NCI-H526 (cell line): ENCODE data around the gene OXT.
A peak's percentile ranks its signal among the peaks of the same experiment; 100 is the strongest.

ENCODE experiments used
- DNase-seq, 2 experiments: peaks; one replicate each; lab custom pipeline; 2025; lab: John Stamatoyannopoulos, UW

The OXT gene

GRCh38 chr20:3084283-3084985 is 13.0 kb downstream of the OXT start, which contains the start of gene AVP:
Gene AVP, minus strand, starts transcription at chr20:3084724. Its CDS starts 50 bp downstream, at chr20:3084674.
- no peak for DNase-seq

- DNase-seq = no peak
These were observed 13.6 kb downstream of the OXT start for GRCh38 chr20:3084986-3085360.

GRCh38 chr20:3085571-3086072 is 14.2 kb downstream of the OXT start:
- DNase-seq = no peak

GRCh38 chr20:3088031-3088430 is 16.6 kb downstream of the OXT start:
- DNase-seq = no peak

GRCh38 chr20:3090565-3090964 is 19.1 kb downstream of the OXT start:
- DNase-seq = no peak

GRCh38 chr20:3092611-3093379 is 21.4 kb downstream of the OXT start:
- peak in 1 of 2 experiments; percentile 50 for DNase-seq

GRCh38 chr20:3093861-3094361 is 22.5 kb downstream of the OXT start:
- DNase-seq = no peak

- no peak for DNase-seq
These were observed 23.6 kb downstream of the OXT start for GRCh38 chr20:3094848-3095629.

- no peak for DNase-seq
These were observed 29.1 kb downstream of the OXT start for GRCh38 chr20:3100480-3100879.

GRCh38 chr20:3101251-3101650 is 29.8 kb downstream of the OXT start:
- no peak for DNase-seq

GRCh38 chr20:3101737-3102574 is 30.5 kb downstream of the OXT start:
- DNase-seq = no peak

- DNase-seq = no peak
These were observed 31.4 kb downstream of the OXT start for GRCh38 chr20:3102575-3103368.

GRCh38 chr20:3103369-3104032 is 32.1 kb downstream of the OXT start:
- no peak for DNase-seq

- DNase-seq = no peak
These were observed 34.1 kb downstream of the OXT start for GRCh38 chr20:3105256-3106137.

- no peak for DNase-seq
These were observed 34.8 kb downstream of the OXT start for GRCh38 chr20:3106185-3106584.

GRCh38 chr20:3106658-3107463 is 35.4 kb downstream of the OXT start:
- no peak for DNase-seq

GRCh38 chr20:3107464-3108025 is 36.1 kb downstream of the OXT start:
- no peak for DNase-seq
